Psoas muscle (tissue), 8 donors: ENCODE results near the gene SH2B3. TPM values are rescaled to one million over a fixed set of nuclear protein-coding genes. Genes with fewer than 3 reads are reported as not detected.

ENCODE experiments used
- ATAC-seq, 4 donors: fragments of 200-7000 bp; cut with Tn5 transposase; one replicate each; pipeline ENCODE4 v1.9.1; 2020; ENCODE audit warnings: moderate library complexity in 3 of 4, mild to moderate bottlenecking in 2 of 4
- DNase-seq, 2 donors: peaks; one replicate each; pipeline ENCODE4 v3.0.0-alpha.2; 2020
- H3K27ac ChIP-seq: fragments of 200-600 bp; one replicate; pipeline ENCODE4 v1.8.0; 2022
- H3K27me3 ChIP-seq, 3 donors: fragments of 200-600 bp in 1 of 3; one replicate each; pipeline versions ENCODE4 v1.6.1 to v1.8.0; 2013 to 2022; ENCODE audit warnings: low read length in 2 of 3, mild to moderate bottlenecking in 2 of 3, moderate library complexity in 1 of 3; ENCODE audit not compliant: insufficient read depth in 3 of 3
- H3K36me3 ChIP-seq, 2 donors: fragments of 200-600 bp in 1 of 2; one replicate each; pipeline versions ENCODE4 v1.6.1 to v1.8.0; 2013 to 2022; ENCODE audit warnings: low read depth in 1 of 2, mild to moderate bottlenecking in 1 of 2, moderate library complexity in 1 of 2; ENCODE audit not compliant: insufficient read depth in 1 of 2
- H3K4me1 ChIP-seq: fragments of 200-600 bp; one replicate; pipeline ENCODE4 v1.8.0; 2022
- H3K4me3 ChIP-seq: fragments of 200-600 bp; one replicate; pipeline ENCODE4 v1.8.0; 2022; ENCODE audit warnings: mild to moderate bottlenecking
- H3K9me3 ChIP-seq: fragments of 200-600 bp; one replicate; pipeline ENCODE4 v1.8.0; 2022
- CTCF ChIP-seq: fragments of 200-600 bp; IDR thresholded peaks from one replicate; pipeline ENCODE4 v1.8.0; 2022; ENCODE audit warnings: antibody characterized with exemption
- WGBS, 3 donors: extraction: QIAGEN DNeasy Blood & Tissue Kit; methylation state at CpG; one replicate each; pipeline versions ENCODE4 v1.1.6 to v1.1.7; 2013; 5-methylcytosine and 5-hydroxymethylcytosine counted together
- intact Hi-C, 2 donors: fragments of 100-400 bp; cut with DNase I; formaldehyde crosslinking; loops; one replicate each; pipeline versions ENCODE4 v1.11.0 to v1.14.2; 2022
- polyA plus RNA-seq, 3 donors: library from polyadenylated mRNA; stranded (reverse); fragments of 200-250 nt; gene quantifications; one replicate each; pipeline ENCODE4 v1.2.3, GENCODE V29; 2013
- total RNA-seq, 4 donors: library from RNA; stranded (reverse); fragmentation: NEBNext Ultra II Directional in 2 of 4; extraction: Animal tissue kit (Norgen Biotek cat#: 25700) in 2 of 4; gene quantifications; one replicate each; pipeline versions ENCODE4 v1.2.1 to v1.2.4, GENCODE V29; 2021 to 2023
- donor health status: healthy with polysubstance abuse.
- donor health status: DM: no; HTN: no; CAD: no; lungs with moderate emphysema.
- donor health status: Bipolar disorder and iron deficiency.
- donor health status: healthy.
- donor health status: DM: yes; HTN: yes; CAD: no.
- donor health status: DM: no; HTN: no; CAD: no.
- donor health status: DM: no; HTN: no; CAD: no.
- donor health status: DM: yes; HTN: yes; CAD: no.

The SH2B3 gene
- total and polyA plus RNA-seq, 7 donors, result 4.4 to 25.0 (median 11.9) TPM

- intact Hi-C loops, result no loop called here
- ATAC-seq, result no peak
- no peak for TF ChIP-seq CTCF
- Histone ChIP-seq H3K9me3 (no peaks in the 10 kb centered on the region), H3K36me3 (peaks cover 5 to 69% of the 10 kb centered on the region in 2 donors), H3K4me3 (no peak overlapping the region), H3K4me1 (peaks cover 14% of the 10 kb centered on the region), H3K27me3 (no peaks in the 10 kb centered on the region), H3K27ac (no peak overlapping the region)
- no peak for DNase-seq
- WGBS, 3 donors, result 77 to 84% (median 83%) methylated on average over 4 of the region's 4 CpGs
Measured at GRCh38 chr12:111454311-111454710, 48.6 kb downstream of the SH2B3 start.

GRCh38 chr12:111454716-111455447 is 49.2 kb downstream of the SH2B3 start:
- H3K4me1 ChIP-seq, result peaks cover 8% of the 10 kb centered on the region
- intact Hi-C loops, result no loop called here
- WGBS, 3 donors, result 80 to 83% (median 83%) methylated on average over 11 of the region's 11 CpGs
- no peak overlapping the region for H3K4me3 ChIP-seq
- H3K36me3 ChIP-seq, result peaks cover 5 to 73% of the 10 kb centered on the region in 2 donors
- H3K27ac ChIP-seq, result no peak overlapping the region
- ATAC-seq (no peak), DNase-seq (no peak)
- TF ChIP-seq CTCF, result no peak
- H3K9me3 ChIP-seq, result no peaks in the 10 kb centered on the region
- H3K27me3 ChIP-seq, result no peaks in the 10 kb centered on the region

- peaks cover under 1 to 76% of the 10 kb centered on the region in 2 donors for H3K36me3 ChIP-seq
- DNase-seq, result no peak
- H3K4me1 ChIP-seq, result peaks cover 1% of the 10 kb centered on the region
- no peaks in the 10 kb centered on the region for H3K9me3 ChIP-seq
- WGBS, 3 donors, result 90 to 93% (median 91%) methylated on average over 15 of the region's 15 CpGs
- intact Hi-C loops, result no loop called here
- H3K4me3 ChIP-seq, result no peak overlapping the region
- H3K27ac ChIP-seq, result no peak overlapping the region
- no peak for ATAC-seq
- no peaks in the 10 kb centered on the region for H3K27me3 ChIP-seq
- no peak for TF ChIP-seq CTCF
Measured at GRCh38 chr12:111455448-111456320, 50.0 kb downstream of the SH2B3 start.

GRCh38 chr12:111457071-111457470 is 51.3 kb downstream of the SH2B3 start:
- 92 to 96% (median 95%) methylated on average over 9 of the region's 9 CpGs for WGBS, 3 donors
- H3K36me3 ChIP-seq, result peaks cover 0 to 69% of the 10 kb centered on the region in 2 donors
- intact Hi-C loops, result no loop called here

More at GRCh38 chr12:111457071-111457470, 51.3 kb downstream of the SH2B3 start:
- Histone ChIP-seq H3K27me3 (no peaks in the 10 kb centered on the region), H3K27ac (no peak overlapping the region), H3K4me3 (no peak overlapping the region), H3K9me3 (no peaks in the 10 kb centered on the region), H3K4me1 (no peaks in the 10 kb centered on the region)
- DNase-seq (no peak), ATAC-seq (no peak)
- no peak for TF ChIP-seq CTCF
